Mucosa of gallbladder (tissue), 1 donor: Measurements from ENCODE around the gene CCDC194. TPM values are rescaled to one million over a fixed set of nuclear protein-coding genes. Genes with fewer than 3 reads are reported as not detected.

ENCODE experiments used
- DNase-seq: peaks from one replicate; pipeline ENCODE4 v3.0.0-alpha.2; 2020; ENCODE audit warnings: low spot score
- total RNA-seq: library from RNA; stranded (reverse); gene quantifications from one replicate; pipeline ENCODE4 v1.2.1, GENCODE V29; 2021
- donor health status: DM: no; HTN: no; CAD: no.

The CCDC194 gene
- total RNA-seq = 1.0 TPM

DNA sequence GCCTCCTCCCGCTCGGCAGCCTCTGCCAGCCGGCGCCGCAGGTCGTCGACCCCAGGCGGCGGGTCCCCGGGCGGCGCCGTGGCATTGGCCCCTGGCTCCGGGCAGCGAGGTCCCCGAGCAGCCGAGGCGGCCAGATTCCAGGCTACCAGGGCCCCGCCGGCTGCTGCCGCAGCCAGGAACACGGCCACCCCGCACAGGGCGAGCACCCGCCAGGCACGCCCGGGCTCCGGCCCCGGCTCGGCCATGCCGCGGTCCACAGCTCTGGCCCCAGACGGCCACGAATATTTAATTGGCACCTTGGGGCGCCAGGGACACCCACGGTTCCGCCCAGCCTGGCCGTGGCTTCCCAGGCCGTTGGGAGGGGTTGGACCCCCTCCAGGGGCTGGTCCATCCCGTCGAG is at the start of gene CCDC194:
Gene CCDC194 (minus strand): TSS at position 283 of the 400 bp plus-strand sequence. CDS start 38 bp downstream, at position 245.
- no peak for DNase-seq

GRCh38 chr19:17441241-17442021 is 47.4 kb upstream of the CCDC194 start:
- no peak for DNase-seq

DNA sequence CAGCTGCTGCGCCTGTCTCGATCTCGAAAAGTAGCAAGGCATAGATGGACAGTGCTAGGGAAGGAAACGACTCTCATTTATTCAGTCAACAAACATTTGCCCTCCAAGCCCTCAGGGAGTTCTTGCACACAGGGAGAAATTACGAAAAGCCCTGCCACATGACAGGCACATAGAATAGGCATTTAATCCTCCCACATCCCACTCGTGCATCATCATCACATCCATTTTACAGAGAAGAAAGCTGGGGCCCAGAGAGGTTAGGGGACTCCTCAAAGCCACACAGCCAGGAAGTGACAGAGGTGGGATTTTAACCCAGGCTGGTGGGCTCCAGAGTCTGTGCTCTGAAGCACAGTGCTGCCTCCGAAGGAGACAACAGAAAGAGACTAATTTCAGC is 42.9 kb upstream of the CCDC194 start:
- DNase-seq = no peak

DNA sequence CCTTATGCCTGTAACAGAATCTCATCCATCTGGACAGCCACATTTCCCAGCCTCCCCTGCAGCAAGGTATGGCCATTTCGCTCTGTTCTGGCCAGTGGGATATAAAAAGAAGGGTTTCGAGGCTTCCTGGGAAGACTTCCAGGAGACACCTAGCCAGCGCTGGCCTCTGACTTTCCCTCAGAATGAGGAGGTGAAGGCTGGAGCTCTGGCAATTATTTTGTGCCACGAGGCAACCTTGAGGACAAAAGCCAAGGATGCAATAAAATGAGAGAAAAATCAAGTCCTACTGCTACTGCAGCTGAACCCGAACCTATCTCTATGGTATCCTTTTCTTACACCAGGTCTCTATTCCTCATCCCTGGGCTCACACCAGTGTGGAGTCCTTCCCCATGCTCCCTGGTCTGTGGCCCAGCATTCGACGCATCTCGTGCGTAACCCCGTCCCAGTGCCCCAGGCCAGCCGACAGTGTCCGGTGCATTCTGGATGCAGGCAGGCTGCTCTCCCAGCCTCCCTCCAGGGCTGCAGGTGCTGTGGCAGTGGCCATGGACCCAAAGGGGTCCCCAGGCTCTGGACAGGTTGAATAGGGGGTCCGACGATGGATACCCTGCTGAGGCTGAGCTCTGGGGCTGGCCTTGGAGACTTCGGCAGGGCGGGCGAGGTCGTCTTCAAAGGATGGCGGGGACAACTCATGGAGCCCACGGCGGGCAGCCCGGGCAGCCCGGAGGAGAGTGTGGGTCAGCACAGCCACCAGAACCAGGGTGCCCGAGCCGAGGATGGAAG is 42.3 kb upstream of the CCDC194 start:
- DNase-seq = no peak

DNA sequence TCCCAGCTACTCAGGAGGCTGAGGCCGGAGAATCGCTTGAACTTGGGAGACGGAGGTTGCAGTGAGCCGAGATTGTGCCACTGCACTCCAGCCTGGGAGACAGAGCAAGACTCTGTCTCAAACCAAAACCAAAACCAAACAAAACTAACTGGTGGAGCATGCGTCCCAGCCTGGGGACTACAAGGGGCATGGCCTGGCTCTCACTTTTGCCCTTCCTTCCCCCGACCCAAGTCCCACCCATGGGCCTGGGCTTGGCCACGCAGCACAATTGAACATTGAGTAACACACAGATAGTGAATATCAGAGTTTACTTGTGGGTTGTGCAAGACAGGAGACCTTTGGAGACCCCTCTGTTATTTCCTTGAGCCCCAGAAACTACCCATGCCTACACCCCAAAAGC is 41.2 kb upstream of the CCDC194 start:
- no peak for DNase-seq

- no peak for DNase-seq
Measured at GRCh38 chr19:17431417-17431816, 37.4 kb upstream of the CCDC194 start.

DNA sequence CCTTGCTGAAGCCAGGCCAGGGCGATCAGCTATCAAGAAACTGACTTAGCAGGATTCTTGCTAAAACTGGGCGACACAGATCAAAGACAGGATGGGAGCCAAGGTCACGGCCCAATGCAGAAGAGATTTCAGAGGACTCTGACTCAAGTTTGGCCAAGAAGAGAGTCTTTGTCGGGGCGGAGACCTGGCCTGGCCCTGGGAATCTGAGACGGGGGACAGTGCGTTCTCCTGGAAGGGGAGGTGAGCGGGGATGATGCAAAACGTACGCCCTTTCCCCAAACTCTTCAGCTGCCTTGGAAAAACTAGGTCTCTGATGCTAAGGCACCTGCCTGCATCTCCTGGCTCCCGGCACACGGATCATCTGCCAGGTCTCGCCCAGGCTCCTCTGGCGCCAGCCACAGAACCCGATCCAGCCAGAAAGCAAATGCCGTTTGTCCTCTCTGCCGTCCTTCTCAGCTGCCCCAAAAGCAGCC is 35.7 kb upstream of the CCDC194 start:
- DNase-seq = no peak

DNA sequence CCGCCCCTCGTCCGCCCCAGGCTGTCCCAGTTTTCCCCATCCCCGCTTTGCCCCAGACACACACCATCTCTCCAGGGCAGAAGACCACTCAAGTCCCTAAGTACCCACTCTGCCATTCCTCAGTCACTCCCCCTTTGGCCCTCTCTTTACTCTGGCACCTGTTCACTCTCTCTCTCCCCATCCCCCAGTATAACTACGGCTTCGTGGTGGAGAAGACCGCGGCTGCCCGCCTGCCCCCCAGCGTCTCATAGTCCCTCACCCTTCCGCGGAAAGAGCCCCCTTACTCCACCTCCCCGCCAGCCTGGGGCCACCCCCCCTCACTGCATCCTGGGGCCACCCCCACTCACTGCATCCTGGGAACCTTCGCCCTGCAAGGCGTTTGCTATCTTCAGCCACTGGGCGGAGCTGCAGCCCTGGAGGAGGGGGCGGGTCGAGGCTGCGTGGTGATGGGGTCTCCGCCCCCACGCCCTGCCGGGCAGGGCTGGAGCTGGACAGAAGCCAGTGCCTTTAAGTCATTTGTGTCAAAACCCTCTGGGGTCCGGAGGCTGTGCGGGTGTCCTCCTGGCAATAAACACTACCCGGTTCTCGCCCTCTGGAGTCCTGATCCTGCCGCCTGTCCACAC is 30.9 kb upstream of the CCDC194 start:
- DNase-seq = no peak

GRCh38 chr19:17423429-17424208 is 29.6 kb upstream of the CCDC194 start:
- no peak for DNase-seq

GRCh38 chr19:17421942-17422341 is 27.9 kb upstream of the CCDC194 start:
- no peak for DNase-seq

GRCh38 chr19:17420475-17420924 is 26.5 kb upstream of the CCDC194 start:
- peak; percentile 27 for DNase-seq

- DNase-seq = peak; percentile 99
Measured at GRCh38 chr19:17419621-17420474, 25.9 kb upstream of the CCDC194 start, which contains the start of gene MVB12A. MVB12A (plus strand) TSS chr19:17420047; CDS start chr19:17420136, 89 bp downstream.

- DNase-seq = no peak
Measured at GRCh38 chr19:17419154-17419620, 25.2 kb upstream of the CCDC194 start.

GRCh38 chr19:17418710-17419109 is 24.7 kb upstream of the CCDC194 start:
- DNase-seq = no peak

- no peak for DNase-seq
Measured at GRCh38 chr19:17415121-17415520, 21.1 kb upstream of the CCDC194 start.

GRCh38 chr19:17414097-17414496 is 20.1 kb upstream of the CCDC194 start:
- no peak for DNase-seq

- DNase-seq = no peak
Measured at GRCh38 chr19:17411801-17412200, 17.8 kb upstream of the CCDC194 start.

GRCh38 chr19:17409990-17410389 is 16.0 kb upstream of the CCDC194 start:
- DNase-seq = no peak

DNA sequence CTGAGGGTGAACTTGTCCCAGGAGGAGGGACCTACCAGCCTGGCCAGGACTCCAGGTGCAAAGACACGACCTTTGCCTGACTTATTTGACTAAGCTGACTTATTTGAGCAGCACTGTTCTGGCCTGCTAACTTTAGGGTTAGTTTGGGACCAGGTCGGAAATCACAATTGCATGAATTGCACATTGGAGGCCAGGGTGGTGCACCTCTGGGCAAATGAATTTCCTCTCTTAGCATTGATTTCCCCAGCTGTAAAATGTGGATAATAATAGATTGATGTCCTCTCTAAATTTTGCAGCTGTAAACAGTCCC is 12.8 kb upstream of the CCDC194 start:
- no peak for DNase-seq

GRCh38 chr19:17406046-17406886 is 12.3 kb upstream of the CCDC194 start:
- DNase-seq = no peak
